Activated CD8-positive, alpha-beta memory T cell treated with anti-CD3 and anti-CD28 coated beads for 1 hour (primary cell): ENCODE results near the gene CERK.

Experiments used
- DNase-seq, 2 donors: peaks; one replicate each; pipeline ENCODE4 v3.0.0-alpha.2; 2020; ENCODE audit warnings: low read depth in 1 of 2; ENCODE audit errors: extremely low read depth in 1 of 2

Gene CERK

DNA sequence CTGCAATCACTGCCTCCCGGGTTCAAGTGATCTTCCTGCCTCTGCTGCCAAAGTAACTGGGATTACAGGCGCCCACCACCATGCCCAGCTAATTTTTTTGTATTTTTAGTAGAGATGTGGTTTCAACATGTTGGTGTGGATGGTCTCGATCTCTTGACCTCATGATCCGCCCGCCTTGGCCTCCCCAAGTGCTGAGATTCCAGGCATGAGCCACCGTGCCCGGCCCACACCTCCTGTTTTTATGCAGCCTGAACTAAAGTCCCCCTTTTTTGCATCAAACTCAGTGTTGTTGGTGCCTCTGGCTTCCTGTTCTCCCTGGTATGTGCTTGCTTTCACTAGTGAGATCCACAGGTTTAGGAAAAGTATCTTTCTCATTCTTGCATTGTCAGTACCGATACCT is 28.6 kb upstream of the CERK start:
- no peak for DNase-seq

DNA sequence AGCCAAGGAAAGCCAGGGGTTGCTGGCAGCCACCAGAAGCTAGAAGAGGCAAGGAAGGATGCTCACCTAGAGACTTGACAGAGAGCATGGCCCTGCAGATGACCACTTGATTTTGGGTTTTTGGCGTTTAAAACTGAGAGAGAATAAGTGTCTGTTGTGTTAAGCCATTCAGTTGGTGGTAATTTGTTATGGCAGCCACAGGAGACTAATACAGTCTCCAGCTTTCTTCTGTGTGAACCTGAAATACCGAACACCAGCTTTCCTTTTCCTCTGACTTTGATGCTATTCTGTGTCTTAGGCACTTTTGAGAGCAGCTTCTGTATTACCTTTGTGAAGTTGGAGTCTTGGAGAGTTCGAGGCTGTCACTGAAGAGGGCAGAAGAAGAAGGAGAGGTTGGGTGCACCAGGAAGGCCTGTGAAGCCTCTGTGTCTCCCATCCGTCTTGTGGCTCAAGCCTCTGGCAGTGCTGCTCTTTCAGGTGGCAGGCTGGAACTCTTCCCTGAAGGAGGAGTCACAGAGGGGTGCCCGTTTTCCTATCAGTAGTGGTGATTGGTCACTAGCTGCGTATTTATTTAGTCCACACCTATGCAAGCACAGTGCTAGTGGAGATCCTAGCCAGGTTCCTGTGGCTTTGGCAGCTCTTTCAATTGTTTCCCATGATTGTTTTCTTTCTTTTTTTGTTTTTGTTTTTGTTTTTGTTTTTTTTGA is 26.9 kb upstream of the CERK start:
- no peak for DNase-seq

DNA sequence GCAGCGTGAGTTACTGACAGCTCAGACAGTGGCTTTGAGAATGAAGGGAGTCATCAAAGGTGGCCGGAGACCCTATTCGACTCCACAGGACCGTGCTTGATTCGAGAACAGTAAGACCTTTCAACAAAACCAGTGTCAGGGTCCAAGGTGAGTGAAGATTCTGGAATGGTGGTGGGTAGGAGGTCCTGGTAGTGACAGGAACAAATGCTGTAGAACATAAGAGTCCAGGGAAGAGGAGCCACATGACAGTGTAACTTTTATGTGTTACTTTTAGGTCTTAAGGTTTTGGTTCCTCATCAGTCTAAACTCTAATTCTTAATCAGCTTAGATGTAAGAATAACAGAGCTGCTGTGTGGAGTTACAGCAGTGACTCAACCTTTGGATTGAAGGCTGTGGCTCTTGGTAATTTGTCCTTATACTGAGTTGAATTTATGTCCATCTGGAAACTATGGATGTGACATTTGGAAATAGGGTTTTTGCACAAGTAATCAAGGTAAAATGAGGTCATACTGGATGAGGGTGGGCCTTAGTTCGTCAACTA is 26.2 kb upstream of the CERK start:
- no peak for DNase-seq

DNA sequence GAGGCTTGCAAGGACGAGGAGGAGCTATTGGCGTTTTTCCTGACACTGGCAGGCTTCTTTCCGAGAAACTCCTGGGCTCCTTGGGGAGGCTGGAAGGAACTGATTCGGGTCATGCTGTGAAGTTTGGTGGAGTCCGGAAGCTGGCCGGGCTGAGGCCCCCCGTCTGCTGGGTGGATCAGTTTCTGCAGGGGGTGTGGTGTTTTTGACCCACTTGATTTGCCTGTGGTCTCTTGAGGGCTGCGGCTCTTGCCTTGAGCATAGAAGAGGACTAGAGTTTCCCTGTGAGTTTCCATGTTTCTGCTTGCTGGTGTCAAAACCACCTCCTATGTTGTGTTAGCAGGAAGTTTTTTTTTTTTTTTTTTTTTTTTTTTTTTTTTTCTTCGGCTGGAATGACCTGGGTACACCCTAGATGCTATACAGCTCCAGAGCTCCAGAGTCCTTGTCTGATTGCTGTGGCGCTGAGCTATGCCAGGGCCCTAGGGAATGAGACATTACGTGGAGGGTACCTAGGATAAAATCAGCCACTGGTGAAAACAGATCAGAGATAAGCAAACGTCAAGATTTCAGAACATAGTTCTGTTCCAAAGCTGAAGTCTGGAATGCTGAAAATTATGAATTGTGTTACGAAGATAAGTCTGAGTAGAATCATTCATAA is 25.1 kb upstream of the CERK start:
- DNase-seq, result no peak

DNA sequence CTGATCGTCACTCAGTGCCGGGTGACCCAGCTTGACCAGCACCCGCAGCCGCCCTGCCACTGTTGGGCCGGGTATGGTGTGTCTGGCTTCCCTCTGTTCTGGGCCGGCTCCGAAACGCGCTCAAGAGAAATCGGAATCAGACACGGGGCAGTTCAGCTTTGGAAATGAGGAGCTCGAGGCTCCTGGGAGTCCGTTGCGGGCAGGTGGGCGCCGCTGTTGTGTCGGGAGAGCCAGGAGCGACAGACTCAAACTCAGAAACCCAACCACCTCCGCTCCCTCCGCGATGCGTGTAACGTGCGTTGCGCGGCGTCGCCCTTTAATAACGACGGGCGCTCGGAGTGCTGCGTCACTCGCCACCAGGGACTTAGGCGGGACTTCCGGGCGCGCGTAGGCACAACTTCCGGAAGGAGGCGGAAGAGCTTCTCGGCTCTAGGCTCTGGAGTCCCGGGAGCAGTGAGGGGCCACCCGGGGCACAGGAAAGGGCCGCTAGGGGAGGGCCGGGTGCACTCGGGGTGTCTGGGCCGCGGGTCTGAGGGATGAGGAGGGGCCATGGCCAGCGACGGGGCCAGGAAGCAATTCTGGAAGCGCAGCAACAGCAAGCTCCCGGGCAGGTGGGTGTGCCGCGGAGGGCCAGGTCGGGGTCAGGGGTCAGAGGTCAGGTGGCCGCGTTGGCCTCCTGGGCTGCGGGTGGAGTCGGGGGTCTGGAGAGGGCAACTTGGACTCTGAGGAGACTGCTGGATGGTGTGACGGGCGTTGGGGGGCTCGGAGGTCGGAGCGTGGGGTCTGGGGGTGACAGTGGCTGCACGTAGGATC is 24.4 kb upstream of the CERK start, which contains the start of gene TBC1D22A:
Gene TBC1D22A (plus strand): TSS at position 413 of the 813 bp plus-strand sequence. CDS start 137 bp downstream, at position 550.
- DNase-seq, result peak; percentile 84 to 90

DNA sequence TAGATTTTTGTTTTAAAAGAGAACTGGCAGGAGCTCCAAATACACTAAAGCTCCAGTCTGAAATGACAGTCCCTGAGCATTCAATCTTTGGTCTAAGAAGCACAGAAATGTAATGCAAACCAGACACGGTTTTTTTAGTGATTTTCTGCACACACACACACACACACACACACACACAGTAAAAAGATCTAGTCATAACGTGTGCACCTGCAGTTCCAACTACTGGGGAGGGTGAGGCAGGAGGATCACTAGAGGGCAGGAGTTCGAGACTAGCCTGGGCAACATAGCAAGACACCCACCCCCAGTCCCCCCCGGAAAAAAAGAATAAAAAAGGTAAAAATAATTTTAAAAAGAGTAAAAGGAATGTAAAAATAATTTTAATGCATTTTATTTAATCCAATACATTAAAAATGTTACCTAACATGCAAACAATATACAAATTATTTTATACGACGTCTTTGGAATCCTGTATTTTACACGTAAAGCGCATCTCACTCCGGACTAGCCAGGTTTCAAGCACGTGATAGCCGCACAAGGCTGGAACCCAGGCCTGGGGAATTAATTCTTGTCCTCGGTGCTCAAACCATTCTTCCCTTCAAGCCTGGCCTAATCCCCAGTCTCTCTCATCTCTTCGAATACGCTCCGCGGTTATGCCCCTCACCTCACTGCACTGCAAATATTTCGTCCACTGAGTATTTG is 23.6 kb upstream of the CERK start:
- DNase-seq, result no peak

DNA sequence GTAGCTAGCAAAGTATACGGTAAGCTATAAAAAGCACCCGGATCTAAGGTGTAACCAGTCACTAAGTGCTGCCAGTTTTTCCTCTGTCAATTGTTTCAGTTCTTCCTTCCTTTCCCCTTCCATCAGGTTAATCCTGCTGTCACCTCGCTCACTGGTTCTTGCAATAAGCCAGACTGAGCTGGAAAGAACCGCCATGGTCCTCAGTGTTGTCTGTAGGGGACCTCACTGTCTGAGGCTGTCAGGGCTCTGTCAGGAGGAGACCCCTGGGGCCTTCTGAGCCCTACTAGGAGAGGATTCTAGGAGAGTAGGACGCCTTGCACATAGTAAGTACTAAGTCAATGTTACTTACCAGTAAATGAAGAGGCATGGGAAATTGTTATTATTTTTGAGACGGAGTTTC is 23.0 kb upstream of the CERK start:
- DNase-seq, result no peak

DNA sequence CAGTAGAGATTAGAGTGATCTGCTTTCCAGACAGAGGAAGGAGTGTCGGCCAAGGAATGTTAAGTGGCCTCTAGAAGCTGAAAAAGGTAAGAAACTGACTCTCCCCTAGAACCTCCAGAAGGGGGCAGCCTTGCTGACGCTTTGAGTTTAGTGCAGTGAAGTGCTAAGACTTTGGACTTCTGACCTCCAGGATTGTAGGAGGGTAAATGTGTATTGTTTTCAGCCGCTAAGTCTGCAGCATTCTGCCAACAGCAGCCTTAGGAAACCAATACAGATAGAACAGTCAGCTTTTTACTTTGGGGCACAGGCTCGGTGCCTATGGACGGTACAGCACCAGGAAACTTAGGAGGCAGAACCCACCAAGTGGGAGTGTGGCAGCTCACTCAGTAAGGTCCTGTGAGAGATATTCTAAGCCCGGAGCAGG is 20.8 kb upstream of the CERK start:
- no peak for DNase-seq

DNA sequence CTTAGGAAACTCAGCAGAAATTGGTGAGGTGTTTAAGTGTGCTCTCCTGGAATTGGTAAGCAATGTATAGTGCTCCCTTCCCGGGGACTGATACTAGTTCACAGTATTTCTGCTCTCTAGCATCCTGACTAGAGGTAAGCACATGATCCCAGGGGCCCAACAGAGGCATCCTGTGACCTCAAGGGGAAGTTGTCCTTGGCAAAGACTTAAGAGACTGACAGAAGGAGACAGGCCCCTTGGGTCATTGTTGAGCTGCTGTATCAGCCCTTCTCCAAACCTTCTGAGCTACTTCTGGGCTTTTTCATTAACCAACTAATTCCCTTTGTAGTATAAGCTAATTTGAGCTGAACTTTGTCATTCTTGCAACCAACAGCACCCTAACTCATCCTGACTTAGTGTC is 20.1 kb upstream of the CERK start:
- no peak for DNase-seq

DNA sequence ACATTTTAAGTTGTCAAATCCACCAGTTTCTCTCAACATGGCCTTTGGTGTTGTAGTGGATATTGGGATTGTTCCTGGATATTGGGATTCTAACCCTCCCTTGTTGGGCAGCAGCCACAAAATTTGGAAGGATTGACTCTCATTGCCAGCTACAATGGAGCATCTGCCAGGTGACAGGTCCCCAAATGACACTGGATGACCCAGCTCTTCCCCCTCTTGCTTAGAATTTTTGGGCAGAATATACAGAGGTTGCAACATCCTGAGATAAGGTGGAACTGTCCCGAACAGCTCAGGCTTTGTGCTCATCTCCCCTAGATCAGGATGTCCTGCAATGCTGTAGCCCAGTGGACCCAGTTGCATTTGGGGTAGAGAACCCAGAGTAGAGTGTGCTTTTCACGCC is 19.1 kb upstream of the CERK start:
- DNase-seq, result no peak

DNA sequence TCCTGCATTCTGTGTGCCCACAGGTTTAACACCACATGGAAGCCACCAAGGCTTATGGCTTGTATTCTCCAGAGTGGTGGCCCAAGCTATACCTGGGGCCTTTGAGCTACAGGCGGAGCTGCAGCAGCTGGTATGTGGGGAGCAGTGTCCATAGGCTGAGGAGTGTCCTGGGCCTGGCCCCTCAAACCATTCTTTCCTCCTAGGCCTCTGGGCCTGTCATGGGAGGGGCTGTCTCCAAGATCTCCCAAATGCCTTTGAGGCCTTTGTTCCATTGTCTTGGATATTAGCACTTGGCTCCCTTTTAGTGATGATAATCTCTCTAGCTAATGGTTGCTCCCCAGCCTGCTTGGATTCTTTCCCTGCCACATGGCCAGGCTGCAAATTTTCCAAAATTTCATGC is 18.0 kb upstream of the CERK start:
- DNase-seq, result no peak

DNA sequence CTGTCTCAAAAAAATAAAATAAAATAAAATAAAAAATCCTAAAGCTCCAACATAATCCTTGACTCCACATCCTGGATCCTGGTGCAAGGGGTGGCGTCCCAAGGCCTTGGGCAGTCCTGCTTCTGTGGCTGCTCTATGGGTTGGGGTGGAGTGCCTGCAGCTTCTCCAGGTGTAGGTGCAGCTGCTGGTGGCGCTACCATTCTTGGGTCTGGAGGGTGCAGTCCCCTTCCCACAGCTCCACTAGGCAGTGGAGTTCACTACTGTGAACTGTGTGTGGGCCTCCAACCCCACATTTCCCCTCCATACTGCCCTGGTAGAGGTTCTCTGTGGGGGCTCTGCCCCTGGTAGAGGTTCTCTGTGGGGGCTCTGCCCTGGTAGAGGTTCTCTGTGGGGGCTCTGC is 17.5 kb upstream of the CERK start:
- no peak for DNase-seq

DNA sequence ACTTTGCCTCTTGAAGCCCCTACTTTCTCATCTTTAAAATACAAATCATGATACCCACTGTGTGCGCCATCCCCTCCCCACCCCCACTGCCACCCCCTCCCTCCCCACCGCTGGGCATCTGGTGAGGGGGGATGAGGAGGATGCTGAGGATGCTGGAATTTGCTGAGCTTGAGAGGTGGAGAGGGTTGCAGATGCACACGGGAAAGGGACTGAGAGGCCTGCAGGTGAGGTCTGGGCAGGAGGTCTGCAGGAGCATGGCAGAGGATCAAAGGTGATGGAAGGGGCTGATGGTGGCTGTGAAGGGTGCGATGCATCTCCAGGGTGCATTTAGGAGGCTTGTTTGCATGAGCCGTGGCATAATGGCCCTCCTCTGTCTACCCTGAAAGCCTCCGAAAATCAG is 16.8 kb upstream of the CERK start:
- DNase-seq, result no peak

DNA sequence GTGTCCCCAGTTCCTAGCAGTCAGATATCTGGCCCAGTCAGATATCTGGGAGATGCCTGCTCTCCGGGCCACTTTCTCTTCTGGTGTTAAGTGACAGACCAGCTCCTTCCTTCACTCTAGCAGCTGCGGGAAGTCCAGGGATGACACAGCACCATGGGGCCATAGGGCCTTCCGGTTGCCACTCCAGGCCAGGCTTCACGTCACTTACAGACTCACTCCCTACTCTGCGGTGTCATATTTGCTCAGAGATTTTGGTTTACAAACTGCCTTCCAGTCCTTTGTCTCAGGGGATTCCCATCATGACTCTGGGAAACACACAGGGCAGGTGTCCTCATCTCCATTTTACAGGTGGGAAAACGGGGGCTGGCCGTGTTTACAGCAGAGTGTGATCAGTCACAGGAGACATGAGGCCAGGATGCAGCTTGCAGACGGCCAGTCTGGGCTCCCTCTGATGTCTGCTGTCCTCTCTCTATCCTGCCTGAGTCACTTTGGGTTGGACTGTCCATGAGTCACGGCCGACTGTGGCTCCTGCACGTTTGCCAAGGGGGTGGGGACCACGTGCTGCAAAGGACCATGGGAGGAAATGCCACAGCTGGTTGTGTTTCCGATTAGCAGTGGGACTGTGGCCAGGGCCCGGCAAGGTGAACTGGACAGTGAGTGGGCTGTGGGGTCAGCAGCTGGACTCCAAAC is 16.2 kb upstream of the CERK start:
- no peak for DNase-seq

DNA sequence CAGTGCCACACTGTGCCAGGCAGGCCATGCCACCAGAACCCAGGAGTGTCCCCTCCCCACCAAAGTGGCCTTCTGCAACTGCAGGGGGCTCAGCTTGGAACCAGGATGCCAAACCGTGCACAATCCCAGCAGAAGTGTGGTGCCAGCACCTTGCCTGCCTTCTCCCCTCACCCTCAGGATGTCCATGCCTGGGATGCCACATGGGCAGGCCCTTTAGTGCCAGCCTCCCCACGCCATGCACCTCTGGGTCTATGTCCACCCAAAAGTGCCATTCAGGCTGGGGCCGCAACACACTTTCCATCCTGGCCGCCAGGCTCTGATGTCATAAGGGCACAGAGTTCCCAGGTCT is 15.7 kb upstream of the CERK start:
- no peak for DNase-seq

DNA sequence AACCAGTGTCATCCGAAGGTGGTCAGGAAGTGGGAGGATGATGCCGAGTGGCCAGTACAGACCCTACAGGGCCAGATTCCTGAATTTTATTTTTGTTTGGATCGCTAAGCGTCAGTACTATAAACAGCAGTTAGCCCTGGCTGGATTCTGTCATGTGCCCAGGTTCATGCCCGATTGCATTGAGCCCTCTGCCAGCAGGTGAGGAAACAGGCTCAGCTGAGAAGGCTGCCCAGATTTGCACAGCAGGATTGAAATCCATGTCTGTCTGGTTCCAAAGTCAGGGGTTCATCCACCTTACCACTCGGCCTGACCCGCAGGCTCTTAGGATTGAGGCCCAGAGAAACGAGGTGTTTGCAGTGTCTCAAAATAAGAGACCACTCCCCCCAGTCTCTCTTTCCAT is 15.3 kb upstream of the CERK start:
- DNase-seq, result no peak

DNA sequence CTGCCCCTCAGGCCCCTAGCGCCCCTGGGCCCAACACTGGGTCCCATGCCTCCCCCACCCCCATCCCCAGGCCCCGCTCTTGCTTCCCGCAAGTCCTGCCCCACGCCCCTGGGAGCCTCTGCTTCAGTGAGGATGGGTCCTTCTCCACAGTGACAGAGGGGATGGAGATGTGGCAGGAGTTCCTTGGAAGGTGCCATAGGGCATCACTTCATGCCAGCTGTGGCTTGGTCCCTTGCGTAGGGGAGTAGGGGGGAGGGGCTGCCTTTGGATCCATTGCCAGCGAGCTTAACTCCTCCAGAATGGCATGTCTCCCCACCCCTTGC is 14.9 kb upstream of the CERK start:
- no peak for DNase-seq

DNA sequence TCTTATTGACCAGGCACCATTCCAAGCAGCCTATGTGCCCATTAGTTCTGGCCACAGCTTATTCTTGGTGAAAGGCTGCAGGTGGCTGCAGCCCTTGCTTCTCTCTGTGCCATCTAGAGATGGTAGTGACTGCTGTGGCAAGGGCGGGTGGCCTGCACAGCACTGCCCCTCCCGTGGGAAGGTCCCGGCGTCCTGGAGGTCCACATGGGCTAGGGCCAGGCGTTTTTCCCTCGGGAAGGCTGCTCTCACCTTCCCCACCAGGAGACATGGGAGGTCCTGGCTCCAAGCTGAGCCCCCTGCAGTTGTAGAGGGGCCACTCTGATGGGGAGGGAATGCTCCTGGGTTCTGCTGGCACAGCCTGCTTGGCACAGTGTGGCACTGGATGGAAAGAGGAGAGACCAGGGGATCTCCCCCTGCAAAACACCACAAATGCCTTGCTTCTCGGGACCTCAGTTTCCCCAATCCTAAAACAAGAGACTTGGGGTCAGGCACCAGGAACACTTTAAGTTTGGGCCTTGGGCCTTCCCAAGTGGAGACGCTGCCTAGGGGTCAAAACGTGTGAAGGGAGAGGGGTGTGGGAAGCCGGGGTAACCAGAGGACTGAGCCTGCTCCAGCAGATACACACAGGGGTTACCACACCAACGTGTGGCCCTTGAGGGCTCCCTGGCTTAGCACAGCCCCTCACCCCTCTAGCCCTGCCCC is 14.4 kb upstream of the CERK start:
- no peak for DNase-seq

DNA sequence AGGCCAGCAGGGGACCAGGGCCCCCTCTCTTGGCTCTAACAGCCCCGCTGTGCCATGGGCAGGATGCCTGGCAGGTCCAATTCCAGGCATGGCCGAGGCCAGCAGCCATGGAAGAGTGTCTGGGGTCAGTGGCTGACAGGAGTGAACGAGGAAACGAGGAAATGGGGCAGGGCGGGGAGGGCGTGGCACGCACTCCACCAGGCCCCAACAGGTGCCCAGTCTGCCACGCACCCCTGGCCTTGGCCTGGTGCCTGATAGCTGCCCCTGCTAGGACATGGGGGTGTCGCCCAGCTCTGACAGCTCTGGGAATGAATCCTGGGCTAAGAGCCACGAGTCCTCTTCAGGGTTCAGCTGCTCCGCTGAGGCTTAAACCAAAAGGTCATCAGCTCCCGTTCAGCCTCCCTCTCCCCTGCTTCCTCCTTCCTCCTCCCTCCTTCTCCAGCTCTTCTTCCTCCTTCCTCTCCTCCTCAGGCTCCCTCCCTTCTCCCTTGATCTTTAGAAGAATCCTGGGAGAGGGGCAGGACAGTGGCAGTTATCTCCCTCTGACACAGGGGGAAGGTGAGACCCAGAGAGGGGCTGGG is 12.9 kb upstream of the CERK start:
- DNase-seq, result no peak

DNA sequence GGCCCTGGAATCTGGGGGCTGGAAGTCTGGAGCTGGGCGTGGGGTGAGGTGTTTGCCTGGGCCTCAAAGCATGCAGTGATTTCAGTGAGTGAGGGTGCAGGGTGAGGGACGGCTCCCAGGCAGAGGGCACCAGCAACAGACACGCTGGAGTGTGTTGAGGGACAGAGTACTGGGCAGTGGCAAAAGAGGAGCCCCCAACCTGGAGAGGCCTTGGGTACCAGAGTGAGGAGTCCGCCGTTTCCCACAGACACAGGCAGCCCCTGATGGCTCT is 12.4 kb upstream of the CERK start:
- DNase-seq, result no peak
